GM21737 (cell line): ENCODE results near the gene SRPRA.
"Not testable (repeated sequence)": the region's sequence is repeated elsewhere in the genome, so short reads cannot be mapped to it uniquely, and the experiment has no call there.

Source experiments
- ATAC-seq: cut with Tn5 transposase; IDR thresholded peaks from one replicate; pipeline ENCODE4 v1.9.1; 2021; ENCODE audit warnings: mild to moderate bottlenecking, moderate library complexity; ENCODE audit not compliant: unreplicated experiment

Gene SRPRA

DNA sequence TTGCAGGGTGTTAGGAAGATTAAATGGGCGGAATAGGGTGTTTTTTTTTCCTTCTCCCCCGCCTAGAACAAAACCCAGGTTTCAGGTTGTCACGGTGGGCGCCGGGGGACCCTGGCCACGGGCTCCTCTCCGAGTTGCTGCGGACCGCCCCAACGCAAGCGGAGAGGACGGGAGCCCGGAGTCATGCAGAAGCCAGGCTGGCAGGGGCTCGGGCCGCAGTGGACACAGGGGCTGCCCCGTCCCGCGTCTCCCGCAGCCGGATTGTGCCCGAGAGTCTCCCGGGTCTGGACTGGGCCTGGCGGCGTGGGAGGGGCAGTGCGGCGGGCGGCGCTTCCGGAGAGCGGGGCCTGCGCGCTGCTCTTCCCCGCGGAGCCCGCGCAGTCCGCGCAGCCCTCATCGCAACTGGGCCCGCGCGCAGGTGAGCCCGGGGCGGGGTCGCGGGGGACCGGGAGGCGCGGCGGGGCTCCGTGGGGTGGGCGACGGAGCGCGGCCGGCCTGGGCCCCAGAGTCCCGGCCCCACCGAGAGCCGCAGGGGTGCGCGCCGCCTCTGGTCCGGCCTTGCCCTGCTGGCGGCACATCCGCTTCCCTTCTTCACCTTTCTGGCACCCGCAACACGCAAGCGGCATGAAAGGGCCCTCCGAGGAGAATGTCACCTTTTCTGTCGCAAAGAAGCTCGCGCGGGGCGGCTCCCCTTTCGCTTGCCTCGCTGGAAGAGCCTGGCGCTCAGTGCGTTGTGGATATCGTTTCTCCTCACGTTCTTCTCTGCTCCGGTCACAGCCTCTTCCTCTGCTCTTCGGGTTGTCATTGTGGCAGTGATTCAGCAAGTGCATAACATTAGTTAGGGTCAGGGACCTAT lies 14.3 kb upstream of the SRPRA start, which contains the start of gene TIRAP:
Gene TIRAP (plus strand): TSS at position 358 of the 856 bp plus-strand sequence. CDS start 7,802 bp downstream, outside the sequence.
- ATAC-seq, result peak; percentile 59

- peak; percentile 31 for ATAC-seq
These were observed 13.7 kb upstream of the SRPRA start for GRCh38 chr11:126282361-126282735.

DNA sequence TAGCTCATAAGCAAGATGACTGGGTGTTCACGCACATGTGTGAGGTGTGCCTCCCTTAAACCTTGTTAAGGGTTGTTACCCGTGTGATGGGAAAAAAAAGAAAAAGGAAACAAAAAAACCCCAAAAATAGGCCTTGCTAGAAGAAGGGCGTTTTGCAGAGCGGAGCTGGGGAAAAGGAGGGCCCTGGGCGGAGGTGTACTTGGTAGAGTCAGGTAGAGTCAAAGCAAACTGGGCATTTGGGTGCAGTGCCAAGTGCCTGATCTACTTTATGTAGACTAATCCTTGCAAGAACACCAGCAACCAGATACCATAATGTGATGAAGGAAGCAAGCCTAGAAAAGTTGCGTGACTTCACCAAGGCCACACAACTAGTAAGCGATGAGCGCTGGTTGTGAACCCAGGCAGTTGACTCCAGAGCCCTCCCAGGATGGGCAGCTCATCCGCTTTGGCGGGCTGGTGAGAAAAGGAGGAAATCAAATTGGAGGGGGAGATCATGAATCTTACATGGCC lies 13.0 kb upstream of the SRPRA start:
- ATAC-seq, result no peak

- no peak for ATAC-seq
These were observed 12.6 kb upstream of the SRPRA start for GRCh38 chr11:126281245-126281644.

DNA sequence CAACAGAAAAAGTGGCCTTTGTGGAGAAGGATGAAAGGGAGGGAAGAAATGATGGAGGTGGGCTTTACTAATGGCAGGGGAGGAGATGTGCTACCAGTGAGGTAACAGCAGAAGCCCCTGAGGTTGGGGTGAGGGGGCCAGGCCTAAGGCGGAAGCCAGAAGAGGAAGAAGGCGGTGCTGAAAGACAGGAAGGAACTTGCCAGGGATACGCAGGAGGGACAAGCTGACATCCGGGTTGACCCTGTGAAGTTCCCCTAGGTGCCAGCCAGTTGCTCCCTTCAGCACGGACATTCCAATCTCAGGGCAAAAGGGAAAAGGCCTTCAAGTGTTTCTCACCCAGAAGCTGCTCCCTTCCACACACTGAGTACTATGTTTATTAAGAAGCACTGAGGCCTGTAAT lies 11.9 kb upstream of the SRPRA start:
- no peak for ATAC-seq

GRCh38 chr11:126279191-126279590 lies 10.5 kb upstream of the SRPRA start:
- ATAC-seq, result no peak

GRCh38 chr11:126277780-126278179 lies 9.1 kb upstream of the SRPRA start:
- ATAC-seq, result no peak

DNA sequence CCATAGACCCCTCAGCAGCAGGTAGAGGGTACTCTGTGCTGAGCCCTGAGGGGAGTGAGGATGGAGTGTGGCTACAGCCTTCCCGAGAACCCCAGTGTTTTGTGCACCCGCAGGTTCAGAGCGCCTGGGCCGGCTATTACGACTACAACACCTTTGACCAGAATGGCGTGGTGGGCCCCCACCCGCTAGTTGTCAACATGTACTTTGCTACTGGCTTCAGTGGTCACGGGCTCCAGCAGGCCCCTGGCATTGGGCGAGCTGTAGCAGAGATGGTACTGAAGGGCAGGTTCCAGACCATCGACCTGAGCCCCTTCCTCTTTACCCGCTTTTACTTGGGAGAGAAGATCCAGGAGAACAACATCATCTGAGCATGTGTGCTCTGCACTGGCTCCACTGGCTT lies 8.6 kb upstream of the SRPRA start:
- ATAC-seq, result no peak

DNA sequence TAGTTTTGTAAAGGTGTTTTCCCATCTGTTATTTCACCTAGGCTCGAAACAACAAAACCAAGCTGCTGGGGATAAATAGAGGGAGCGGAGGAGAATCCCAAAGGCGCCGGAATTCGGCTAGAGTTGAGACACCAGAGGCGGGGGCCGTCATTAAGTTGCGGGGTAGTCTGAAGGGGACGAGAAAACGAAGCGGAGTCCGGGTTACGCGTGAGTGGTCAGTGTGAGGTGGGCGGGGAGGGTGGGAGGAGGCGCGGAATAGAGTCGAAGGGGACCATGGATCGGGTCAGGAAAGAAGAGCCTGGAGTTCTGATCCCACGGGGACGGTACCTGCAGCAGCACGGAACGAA lies 361 bp downstream of the SRPRA start:
- ATAC-seq, result no peak

GRCh38 chr11:126267650-126268049 lies 1.0 kb downstream of the SRPRA start:
- ATAC-seq, result no peak

DNA sequence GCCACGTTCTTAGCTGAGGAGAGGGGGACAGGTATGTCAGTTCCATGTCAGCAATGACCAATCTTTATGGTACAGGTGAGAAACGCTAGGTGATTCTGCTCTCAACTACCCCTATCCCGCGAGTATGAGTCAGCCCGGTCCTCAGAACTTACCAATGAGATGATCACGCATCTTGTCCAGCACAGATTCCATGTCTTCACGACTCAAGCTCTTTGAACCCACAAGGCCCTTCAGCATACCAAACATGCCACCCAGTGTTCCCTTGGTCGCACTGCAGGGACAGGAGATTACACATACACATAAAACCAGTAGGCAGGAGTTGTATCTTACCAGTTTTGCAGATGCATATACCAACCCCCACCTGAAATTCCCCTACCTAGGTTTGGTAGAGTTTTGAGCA lies 2.9 kb downstream of the SRPRA start:
- no peak for ATAC-seq

DNA sequence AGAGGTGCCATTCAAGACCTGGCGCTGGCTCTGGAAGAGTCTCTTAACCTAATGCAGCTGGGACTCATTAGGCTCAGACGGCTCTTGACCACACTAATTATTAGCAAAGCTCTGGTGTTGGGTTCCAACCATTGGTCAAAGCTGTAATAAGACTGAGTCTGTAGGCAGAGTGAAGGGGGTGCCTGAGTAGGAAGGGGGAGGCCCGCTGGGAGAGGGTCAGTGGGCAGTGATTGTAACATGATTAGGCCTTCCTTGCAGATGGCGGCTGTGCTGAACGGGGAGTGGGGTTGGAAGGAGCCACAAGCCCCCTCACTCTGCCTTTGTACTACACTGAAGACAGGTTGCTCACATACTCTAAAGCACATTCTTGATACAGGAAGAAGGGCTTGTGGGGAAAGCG lies 5.2 kb downstream of the SRPRA start:
- ATAC-seq, result no peak

DNA sequence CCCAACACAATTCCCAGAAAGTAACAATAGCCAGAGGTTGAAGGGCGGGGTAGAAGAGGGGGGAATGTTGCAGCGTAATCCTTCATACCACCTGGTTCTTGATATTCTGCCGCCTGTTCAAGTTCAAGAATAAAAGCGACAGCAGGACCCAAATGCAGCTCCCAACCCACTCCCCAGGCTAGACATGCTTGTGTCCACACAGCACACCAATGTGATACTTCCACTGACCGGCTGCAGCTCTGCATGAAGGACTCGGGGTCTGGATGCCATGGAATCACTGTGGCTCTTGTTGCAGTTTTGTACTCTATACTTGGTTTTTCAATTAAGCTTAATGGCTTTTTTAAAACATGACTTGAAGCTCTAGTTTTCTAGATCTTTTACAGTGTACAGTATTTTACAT lies 6.5 kb downstream of the SRPRA start:
- no peak for ATAC-seq

DNA sequence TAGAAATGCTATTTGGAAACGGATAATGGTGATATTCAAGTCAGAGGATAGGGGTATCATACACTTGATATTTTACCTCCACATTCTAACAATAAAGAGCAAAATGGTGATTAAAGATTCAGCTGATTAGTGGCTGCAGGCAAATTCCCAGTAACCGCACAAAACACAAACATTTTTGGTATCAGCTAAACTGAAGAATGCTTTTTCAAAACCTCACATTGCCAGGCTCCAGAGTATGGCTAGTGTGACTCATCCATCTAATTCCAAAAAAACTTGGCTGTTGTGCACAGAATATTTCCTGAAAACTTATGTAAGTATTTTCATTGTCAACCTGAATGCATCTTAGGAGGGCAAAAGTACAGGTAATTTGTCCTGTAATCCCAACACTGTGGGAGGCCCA lies 10.9 kb downstream of the SRPRA start:
- no peak for ATAC-seq

DNA sequence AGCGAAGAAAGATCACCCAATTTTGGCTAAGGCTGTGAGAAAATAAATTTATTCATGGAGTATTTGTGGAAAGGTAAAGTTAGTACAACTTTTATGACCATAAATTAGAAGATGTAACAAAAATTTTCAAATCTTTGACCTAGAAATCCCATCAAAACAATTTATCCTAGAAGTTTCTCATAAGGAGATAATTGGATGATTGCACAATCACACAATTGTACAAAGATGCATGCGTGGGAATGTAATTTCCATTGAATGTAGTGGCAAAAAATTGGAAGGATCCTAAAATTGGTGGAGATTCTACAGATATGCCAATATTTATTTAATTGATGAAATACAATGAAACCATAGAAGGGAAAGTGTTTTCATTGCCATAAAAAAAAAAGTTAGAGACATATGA lies 11.6 kb downstream of the SRPRA start:
- ATAC-seq, result no peak

DNA sequence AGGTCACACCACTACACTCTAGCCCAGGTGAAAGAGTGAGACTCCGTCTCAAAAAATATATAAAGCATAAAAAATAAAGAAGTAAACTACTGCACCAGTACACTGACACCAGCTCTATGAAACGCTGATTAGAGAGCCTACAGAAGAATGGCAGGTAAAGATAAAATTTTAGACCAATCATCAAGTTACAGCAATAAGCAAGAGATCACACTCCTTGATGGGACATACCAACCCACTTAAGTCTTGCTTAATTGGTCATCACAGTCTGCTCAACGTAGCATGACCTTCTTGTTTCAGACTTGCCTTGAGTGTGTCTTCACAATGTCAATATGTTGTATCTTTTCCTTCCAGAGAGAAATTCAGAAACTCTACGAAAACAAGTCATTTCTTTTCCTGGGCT lies 12.5 kb downstream of the SRPRA start:
- ATAC-seq, result no peak

- ATAC-seq, result not testable (repeated sequence)
These were observed 13.2 kb downstream of the SRPRA start for GRCh38 chr11:126255507-126255906.

- no peak for ATAC-seq
These were observed 13.9 kb downstream of the SRPRA start for GRCh38 chr11:126254819-126255218.

DNA sequence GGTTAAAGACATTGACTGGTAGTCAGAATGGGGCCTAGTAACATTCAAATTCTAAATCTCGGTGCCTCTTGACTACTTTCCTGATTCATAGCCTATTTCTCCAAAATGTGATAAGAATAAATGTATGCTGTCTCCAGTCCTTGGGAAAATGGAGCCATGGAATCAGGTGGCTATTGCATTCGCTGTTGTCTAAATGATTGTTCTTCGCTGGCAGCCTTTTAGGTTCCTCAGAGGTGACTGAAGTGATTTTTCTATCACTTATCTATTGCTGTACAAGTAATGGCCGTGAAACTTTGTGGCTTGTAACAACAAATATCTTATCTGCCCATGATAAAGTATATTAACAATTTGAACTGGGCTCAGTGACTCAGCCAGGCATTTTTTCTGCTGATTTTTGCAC lies 15.4 kb downstream of the SRPRA start:
- ATAC-seq, result no peak

DNA sequence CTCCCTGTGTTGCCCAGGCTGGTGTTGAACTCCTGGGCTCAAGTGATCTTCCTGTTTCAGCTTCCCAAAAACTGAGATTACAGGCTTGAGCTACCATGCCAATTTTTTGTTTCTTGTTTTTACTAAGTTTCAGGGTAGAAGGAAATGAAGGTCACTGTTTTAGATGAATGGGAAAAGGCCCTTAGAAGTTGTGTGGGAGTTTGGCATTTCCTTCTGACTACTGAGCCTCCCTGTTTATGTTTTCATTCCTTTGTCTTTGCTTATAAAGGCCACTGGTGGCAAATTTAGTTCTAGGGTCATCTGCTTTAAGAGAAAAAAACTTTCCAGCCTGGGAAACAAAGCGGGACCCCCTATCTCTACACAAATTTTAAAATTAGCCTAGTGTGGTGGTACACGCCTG lies 22.1 kb downstream of the SRPRA start:
- ATAC-seq, result no peak

GRCh38 chr11:126233391-126233790 lies 35.3 kb downstream of the SRPRA start:
- no peak for ATAC-seq

DNA sequence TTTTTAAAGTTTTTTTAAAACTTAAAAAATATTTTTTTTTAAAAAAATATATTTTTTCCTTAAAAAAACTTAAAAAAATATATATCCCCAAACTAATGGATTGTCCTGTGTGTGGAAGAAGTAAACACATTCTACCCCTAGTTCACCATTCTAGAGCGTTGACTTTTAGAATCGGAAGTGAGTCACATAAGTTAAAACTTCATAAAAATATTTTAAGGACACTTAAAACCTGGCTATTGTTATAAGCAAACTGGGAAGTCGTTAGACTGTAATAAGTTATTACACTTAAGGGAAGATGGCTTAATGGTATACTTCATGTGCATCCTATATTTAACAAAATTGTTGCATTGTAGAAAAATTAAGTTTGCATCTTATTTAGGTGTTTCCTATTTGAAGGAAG lies 36.0 kb downstream of the SRPRA start:
- ATAC-seq, result no peak
